SKM-1 treated with dmso at 0.1 percent for 144 hours (cell line): ENCODE measurements around the gene TMEM121B.

Experiments used
- DNase-seq: peaks from one replicate; lab custom pipeline; 2025; ENCODE audit not compliant: unreplicated experiment; lab: John Stamatoyannopoulos, UW

The TMEM121B gene

GRCh38 chr22:17112491-17113042 lies 8.6 kb downstream of the TMEM121B start:
- DNase-seq: no peak

- no peak for DNase-seq
These were observed 10.2 kb downstream of the TMEM121B start for GRCh38 chr22:17110791-17111550.

GRCh38 chr22:17109976-17110375 lies 11.2 kb downstream of the TMEM121B start:
- DNase-seq: no peak

- DNase-seq: no peak
These were observed 11.9 kb downstream of the TMEM121B start for GRCh38 chr22:17109113-17109865.

GRCh38 chr22:17108256-17109112 lies 12.7 kb downstream of the TMEM121B start:
- DNase-seq: no peak

- no peak for DNase-seq
These were observed 13.7 kb downstream of the TMEM121B start for GRCh38 chr22:17107547-17107810.

GRCh38 chr22:17106785-17107546 lies 14.2 kb downstream of the TMEM121B start:
- DNase-seq: peak; percentile 98

- DNase-seq: peak; percentile 70
These were observed 14.9 kb downstream of the TMEM121B start for GRCh38 chr22:17106161-17106784.

GRCh38 chr22:17105143-17106129 lies 15.7 kb downstream of the TMEM121B start:
- DNase-seq: no peak

- no peak for DNase-seq
These were observed 16.7 kb downstream of the TMEM121B start for GRCh38 chr22:17104336-17104935.

GRCh38 chr22:17103351-17103750 lies 17.8 kb downstream of the TMEM121B start:
- no peak for DNase-seq

- DNase-seq: no peak
These were observed 18.9 kb downstream of the TMEM121B start for GRCh38 chr22:17102297-17102667.

GRCh38 chr22:17101475-17102296 lies 19.5 kb downstream of the TMEM121B start:
- DNase-seq: no peak

GRCh38 chr22:17100621-17101020 lies 20.5 kb downstream of the TMEM121B start:
- no peak for DNase-seq

- peak; percentile 99 for DNase-seq
These were observed 22.8 kb downstream of the TMEM121B start for GRCh38 chr22:17098379-17098819.

GRCh38 chr22:17097701-17098100 lies 23.5 kb downstream of the TMEM121B start:
- no peak for DNase-seq

GRCh38 chr22:17097062-17097461 lies 24.1 kb downstream of the TMEM121B start:
- no peak for DNase-seq

GRCh38 chr22:17096071-17096470 lies 25.1 kb downstream of the TMEM121B start:
- no peak for DNase-seq
